IPS-18c (cell line): ENCODE results near the gene RBCK1.
"Not testable (repeated sequence)": the region's sequence is repeated elsewhere in the genome, so short reads cannot be mapped to it uniquely, and the experiment has no call there.

Experiments used
- H3K4me3 ChIP-seq: 2 replicates; pipeline ENCODE4 v1.7.0; 2013; ENCODE audit warnings: low read depth, mild to moderate bottlenecking, low read length, moderate library complexity; ENCODE audit not compliant: insufficient read depth
- H3K9me3 ChIP-seq: one replicate; pipeline ENCODE4 v1.6.1; 2013; ENCODE audit warnings: mild to moderate bottlenecking, low read length, moderate library complexity; ENCODE audit not compliant: control insufficient read depth, insufficient read depth

The RBCK1 gene

DNA sequence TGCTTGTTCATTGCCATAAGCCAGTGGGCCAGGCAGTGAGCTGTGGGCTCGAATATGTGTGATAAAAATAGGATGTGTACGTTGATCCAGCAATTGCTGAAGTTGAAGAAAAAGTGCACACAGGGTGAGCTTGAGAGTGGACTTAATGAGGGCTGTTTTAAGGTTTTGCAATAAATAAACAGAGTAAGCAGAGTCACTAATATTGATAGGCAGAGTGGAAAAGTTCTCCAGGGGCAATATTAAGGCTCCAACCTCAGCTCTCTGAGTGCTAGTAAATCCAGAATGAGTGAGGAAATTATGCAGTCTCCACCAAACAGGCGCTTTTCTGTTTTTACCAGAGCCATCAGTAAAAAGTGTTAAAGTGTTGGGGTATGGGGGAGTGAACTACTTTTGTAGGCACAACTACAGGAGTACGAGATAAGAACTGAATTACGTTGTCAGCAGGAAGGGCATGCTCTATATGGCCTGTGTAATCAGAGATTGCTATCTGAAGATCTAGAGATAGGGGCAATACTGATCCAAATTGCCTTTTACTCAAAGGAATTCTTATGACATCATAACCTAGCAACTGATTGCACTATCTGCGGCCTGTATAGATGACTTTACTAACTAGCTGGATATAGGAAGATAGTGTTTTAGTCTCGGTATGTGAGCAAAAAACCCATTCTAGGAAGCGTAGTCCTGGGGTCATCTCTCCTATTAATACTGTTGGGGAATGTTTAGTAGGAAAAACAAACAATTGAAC, 61.8 kb downstream of the RBCK1 start:
- Histone ChIP-seq H3K9me3 (peaks cover 4% of the 10 kb centered on the region), H3K4me3 (no peak overlapping the region)

- Histone ChIP-seq H3K9me3 (peaks cover 4% of the 10 kb centered on the region), H3K4me3 (no peak overlapping the region)
Observed at GRCh38 chr20:472137-472846, 64.2 kb downstream of the RBCK1 start.

GRCh38 chr20:472889-473292, 64.8 kb downstream of the RBCK1 start:
- no peak overlapping the region for H3K4me3 ChIP-seq
- H3K9me3 ChIP-seq = peaks cover 4% of the 10 kb centered on the region

- H3K4me3 ChIP-seq = no peak overlapping the region
- peaks cover 4% of the 10 kb centered on the region for H3K9me3 ChIP-seq
Observed at GRCh38 chr20:474581-474980, 66.5 kb downstream of the RBCK1 start.

- Histone ChIP-seq H3K4me3 (no peak overlapping the region), H3K9me3 (peaks cover 4% of the 10 kb centered on the region)
Observed at GRCh38 chr20:475463-476357, 67.6 kb downstream of the RBCK1 start.

GRCh38 chr20:476561-477249, 68.6 kb downstream of the RBCK1 start:
- H3K4me3 ChIP-seq, H3K9me3 ChIP-seq: not testable (repeated sequence)

- Histone ChIP-seq H3K4me3 (no peak overlapping the region), H3K9me3 (no peaks in the 10 kb centered on the region)
Observed at GRCh38 chr20:478010-478948, 70.2 kb downstream of the RBCK1 start.

- Histone ChIP-seq H3K4me3 (no peak overlapping the region), H3K9me3 (no peaks in the 10 kb centered on the region)
Observed at GRCh38 chr20:478949-479429, 70.9 kb downstream of the RBCK1 start.

- Histone ChIP-seq H3K4me3 (no peak overlapping the region), H3K9me3 (no peaks in the 10 kb centered on the region)
Observed at GRCh38 chr20:479487-479886, 71.4 kb downstream of the RBCK1 start.

GRCh38 chr20:480044-480443, 71.9 kb downstream of the RBCK1 start:
- Histone ChIP-seq H3K4me3 (no peak overlapping the region), H3K9me3 (no peaks in the 10 kb centered on the region)

- H3K9me3 ChIP-seq = no peaks in the 10 kb centered on the region
- H3K4me3 ChIP-seq = no peak overlapping the region
Observed at GRCh38 chr20:481167-481566, 73.1 kb downstream of the RBCK1 start.
